Measurements from ENCODE around the gene WWOX.

DNA sequence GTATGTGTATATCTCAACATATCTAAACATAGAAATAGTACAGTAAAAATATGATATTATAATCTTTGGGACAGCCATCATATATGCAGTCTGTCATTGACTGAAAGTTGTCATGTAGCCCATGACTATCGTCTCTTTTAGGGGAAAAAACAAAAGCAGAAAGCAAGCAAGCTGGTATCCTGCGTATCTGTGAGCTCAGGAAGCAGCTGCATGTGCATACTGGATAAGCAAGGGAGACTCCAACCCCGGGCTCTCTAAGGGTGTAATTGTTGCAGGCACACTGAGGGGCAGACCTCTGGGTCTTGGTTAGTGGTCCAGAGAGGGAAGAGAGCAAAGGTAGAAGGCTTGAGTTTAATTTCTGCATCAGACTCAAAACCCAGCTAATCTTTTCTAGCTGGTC is 920.0 kb downstream of the WWOX start:
- TF ChIP-seq, protein P1, sequence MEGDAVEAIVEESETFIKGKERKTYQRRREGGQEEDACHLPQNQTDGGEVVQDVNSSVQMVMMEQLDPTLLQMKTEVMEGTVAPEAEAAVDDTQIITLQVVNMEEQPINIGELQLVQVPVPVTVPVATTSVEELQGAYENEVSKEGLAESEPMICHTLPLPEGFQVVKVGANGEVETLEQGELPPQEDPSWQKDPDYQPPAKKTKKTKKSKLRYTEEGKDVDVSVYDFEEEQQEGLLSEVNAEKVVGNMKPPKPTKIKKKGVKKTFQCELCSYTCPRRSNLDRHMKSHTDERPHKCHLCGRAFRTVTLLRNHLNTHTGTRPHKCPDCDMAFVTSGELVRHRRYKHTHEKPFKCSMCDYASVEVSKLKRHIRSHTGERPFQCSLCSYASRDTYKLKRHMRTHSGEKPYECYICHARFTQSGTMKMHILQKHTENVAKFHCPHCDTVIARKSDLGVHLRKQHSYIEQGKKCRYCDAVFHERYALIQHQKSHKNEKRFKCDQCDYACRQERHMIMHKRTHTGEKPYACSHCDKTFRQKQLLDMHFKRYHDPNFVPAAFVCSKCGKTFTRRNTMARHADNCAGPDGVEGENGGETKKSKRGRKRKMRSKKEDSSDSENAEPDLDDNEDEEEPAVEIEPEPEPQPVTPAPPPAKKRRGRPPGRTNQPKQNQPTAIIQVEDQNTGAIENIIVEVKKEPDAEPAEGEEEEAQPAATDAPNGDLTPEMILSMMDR (IDR thresholded peaks at IDR 0.05; ENCODE audit: insufficient read depth, low read depth, low read length) = no peak
- TF ChIP-seq EZH2 (IDR thresholded peaks at IDR 0.05; ENCODE audit: insufficient read depth, low read length) = no peak
